Retina (tissue), 1 donor: ENCODE data around the gene CD81.
"Not testable (repeated sequence)": the region's sequence is repeated elsewhere in the genome, so short reads cannot be mapped to it uniquely, and the experiment has no call there.

Experiments used
- DNase-seq: peaks from one replicate; pipeline ENCODE4 v3.0.0-alpha.2; 2016

Gene CD81

DNA sequence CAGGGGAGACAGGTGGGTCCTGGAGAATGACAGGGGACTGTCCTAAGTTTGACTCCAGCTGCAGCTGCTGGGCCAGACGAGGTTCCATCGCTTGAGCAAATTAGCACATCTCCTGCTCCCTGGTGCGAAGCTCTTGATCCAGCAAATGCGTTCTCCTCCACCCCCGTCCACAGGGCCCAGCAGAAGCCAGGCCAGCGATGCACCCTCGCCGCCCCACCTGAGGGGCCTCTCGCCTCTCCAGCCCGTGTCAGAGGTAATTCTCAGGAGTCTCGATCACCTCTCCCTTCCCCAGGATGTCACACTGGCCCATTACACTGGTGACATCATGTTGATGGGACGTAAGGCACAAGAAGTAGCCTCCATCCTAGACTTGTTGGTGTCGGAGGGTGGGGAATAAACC is 19.5 kb upstream of the CD81 start:
- DNase-seq: not testable (repeated sequence)

DNA sequence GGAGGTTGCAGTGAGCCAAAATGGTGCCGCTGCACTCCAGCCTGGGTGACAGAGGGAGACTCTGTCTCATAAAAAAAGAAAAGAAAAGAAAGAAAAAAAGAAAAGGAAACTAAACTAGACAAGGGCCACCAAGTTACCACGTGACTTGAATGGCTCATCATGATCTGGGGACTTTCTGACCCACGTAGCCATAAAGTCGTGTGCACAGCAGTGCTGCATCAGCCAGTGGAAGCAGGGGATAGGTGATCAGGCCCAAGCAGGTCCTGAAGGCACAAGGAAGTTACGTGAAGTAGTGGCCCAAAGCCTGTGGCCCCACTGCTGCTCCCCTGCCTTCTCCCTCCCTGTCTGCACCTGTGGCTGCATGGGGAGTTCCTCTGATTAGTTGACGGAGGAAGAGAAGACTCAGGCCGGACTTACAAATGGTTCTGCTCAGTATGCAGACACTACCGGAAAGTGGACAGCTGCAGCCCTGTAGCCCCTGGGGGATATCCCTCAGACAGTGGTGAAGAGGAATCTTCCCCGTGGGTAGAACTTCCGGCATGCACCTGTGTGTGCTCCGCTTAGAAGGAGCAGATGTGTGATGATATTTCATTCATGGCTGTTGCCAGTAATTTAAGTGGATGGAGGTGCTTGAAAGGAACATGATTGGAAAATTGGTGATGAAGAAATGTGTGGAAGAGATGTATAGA is 18.2 kb upstream of the CD81 start:
- no peak for DNase-seq

DNA sequence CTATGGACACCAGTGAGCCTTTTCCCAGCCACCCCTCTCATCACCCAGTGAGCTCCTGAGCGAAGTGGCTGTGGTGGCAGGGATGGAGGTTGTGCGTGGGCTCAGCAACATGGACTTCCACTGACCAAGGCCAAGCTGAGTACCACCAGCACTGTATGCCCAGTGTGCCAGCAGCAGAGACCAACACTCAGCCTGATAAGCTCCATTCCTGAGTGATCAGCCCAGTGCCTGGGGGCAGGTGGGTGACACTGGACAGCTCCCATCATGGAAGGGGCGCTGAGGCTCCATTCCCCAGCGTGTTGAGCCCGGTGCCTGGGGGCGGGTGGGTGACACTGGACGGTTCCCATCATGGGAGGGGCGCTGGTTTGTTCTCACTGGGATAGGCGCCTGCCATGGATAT is 17.6 kb upstream of the CD81 start:
- no peak for DNase-seq

DNA sequence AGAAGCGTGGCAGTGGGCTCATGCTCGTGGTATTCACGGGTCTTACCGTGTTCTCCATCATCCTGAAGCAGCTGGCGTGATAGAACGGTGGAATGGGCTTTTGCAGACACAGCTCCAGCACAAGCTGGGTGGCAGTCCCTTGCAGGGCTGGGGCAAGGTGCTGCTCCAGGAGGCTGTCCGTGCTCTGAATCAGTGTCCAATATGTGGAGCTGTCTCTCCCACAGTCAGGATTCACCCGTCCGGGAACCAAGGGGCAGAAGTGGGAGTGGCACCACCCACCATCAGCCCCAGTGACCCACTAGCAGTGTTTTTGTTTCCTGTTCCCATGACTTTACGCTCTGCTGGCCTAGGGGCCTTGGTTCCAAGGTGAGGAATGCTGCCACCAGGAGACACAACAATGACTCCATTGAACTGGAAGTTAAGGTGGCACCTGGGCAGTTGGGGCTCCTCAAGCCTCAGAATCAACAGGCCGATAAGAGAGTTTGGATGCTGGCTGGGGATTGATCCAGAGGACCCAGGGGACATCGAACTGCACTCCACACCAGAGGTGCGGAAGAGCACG is 16.9 kb upstream of the CD81 start:
- DNase-seq: no peak

DNA sequence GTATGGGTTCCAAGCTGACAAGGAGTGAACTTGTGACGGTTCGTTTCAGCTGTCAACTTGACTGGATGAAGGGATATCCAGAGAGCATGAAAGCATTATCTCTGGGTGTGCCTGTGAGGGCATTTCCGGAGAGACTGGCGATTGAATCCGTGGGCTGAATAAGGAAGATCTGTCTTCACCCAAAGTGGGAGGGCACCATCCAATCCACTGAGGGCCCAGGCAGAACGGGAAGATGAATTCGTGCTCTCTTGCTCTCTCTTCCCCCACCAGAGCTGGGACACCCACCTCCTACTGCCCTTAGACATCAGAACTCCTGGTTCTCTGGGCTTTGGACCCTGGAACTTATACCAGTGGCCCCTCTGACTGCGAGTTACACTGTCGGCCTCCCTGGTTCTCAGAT is 15.5 kb upstream of the CD81 start:
- DNase-seq: no peak

DNA sequence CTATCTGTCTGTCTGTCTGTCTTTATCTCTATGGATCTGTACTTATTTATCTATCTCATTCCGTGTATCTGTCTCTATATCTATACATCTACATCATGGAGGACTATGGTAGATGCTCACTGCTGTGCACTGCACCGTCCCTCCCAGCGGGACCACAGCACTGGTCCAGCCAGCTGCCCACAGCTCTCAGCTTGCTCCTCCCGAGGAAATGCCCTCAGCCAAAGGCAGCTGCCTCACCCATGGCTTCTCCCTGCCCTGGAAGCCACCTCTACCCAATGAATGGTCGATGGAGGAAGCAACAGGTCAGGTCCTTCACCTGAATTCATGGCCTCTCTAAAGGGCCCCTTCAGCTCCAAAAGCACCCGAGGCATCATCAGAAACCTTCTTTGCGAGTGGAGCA is 14.7 kb upstream of the CD81 start:
- no peak for DNase-seq

DNA sequence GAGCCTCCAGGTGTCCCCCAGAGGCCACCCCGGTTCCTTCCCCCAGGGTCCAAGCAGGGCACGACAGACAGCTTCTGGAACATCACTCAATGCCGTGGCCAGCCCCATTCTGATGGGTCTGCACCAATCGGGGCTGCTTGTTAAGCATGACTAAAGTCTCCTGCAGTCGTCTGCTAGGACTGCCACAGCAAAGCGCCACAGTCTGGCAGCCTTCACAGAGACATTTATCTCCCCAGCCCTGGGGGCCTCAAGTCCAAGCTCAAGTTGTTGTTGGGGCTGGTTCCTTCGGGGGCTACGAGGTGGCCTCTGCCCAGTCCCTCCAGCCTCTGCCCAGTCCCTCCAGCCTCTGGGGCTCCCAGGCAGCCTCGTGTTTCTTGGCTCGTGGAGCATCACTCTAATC is 14.0 kb upstream of the CD81 start:
- DNase-seq: no peak

DNA sequence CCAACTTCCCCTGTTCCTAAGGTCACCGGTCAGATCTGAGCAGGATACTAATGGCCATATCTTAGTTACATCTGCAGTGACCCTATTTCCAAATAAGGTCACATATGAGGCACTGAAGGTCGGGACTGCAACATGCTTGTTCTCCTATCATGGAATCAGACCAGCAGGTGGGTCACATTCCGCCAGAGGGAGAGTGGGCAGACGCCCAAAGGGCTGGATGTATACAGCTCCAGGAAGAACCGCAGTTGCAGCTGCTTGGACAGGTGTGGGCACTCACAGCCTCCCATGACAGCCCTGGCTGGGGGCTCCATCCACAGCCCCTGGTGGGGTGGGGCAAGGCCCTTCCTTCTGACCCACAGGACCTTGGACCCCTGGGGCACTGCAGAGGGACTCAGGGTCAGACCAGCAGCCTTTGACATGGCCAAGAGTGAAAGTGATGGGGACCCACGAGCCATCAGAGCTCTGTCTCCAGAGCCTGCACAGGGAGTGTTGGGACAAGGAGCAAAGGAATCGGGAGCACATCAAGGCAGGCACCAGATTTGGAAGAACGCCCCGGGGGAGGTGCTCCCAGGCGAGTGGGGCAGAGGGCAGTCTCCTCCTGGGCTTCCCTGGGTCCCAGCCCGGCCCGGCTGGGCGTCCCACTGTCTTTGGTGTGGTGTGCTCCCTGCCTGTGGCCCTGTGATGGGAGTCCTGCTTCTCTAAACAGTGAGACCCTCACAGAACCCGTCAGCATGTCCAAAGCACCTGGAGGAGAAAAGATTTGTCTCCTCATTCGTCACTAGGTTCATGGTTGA is 13.3 kb upstream of the CD81 start:
- no peak for DNase-seq

DNA sequence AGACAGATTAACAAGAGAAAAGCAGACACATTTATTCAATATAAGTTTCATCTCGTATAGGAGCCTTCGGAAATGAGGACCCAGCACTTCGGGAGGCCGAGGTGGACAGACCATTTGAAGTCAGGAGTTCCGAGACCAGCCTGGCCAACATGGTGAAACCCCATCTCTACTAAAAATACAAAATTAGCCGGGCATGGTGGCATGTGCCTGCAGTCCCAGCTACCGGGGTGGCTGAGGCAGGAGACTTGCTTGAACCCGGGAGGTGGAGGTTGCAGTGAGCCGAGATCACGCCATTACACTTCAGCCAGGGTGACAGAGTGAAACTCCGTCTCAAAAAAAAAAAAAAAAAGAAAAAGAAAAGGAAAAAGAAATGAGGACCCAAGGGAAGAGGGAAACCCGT is 12.7 kb upstream of the CD81 start:
- not testable (repeated sequence) for DNase-seq

DNA sequence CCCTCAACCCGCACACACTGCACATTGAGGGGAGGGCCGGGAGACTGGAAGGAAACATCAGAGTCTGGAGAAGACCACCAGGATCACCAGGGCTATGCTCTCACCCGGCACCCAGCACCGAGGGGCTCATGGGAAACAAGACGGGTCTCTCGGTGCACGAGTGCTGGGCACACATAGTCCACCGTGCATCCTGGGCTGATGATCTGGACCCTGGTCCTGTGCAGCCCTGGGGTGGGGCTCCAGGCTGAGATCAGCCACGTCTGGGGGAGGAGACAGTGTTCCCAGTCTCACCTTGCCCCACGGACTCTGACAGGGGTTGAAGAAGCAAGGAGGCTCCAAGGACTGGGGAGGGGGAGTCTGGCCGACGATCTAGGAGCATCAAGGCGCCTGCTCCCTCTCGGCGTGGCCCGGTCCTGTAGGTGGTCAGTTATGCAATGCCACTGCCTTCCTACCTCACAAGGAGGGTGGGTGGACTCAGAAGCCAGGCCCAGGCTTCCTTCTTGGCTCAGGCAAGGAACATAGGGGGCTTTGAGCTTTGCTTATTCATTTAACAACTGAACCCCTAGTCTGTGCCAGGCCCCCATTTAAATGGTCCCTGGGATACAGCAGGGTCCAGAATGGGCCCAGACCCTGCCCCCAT is 11.4 kb upstream of the CD81 start:
- DNase-seq: no peak

DNA sequence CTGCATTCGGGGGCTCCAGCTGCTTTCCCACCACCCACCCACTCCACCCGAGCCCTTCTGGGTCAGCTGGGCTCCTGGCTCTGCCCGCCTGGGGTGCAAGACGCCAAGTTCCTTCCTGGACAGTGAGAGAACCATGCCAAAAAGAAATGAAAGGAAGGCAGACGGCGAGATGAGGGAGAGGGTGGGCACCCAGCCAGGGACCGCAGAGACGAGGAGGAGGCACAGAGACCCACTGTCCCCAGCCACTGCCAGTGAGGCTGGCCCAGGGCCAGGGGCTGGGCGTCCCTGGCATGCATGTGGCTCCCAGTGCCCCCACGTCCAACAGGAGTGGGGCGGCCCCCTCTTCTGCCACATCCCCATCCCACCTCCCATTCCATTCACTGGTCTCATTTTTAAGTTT is 10.8 kb upstream of the CD81 start:
- DNase-seq: no peak

DNA sequence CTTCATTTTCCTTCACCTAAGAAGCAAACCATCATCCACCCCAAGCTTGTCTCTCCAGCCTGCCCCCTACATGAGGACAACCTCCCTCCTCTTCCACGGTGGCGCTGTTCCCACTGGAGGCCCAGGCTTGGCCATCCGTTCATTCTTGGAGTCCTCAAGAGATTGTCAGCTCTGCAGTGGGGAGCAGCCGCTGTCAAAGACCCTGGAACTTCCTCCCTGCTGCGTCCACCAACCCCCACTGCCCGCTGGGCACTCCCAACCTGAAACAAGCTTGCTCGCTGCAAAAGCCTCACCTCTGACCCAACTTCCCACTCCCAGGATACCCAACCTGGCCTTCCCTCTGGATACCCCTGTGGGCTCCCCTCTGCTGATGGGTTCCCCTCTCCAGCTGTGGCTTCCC is 10.4 kb upstream of the CD81 start:
- DNase-seq: no peak

DNA sequence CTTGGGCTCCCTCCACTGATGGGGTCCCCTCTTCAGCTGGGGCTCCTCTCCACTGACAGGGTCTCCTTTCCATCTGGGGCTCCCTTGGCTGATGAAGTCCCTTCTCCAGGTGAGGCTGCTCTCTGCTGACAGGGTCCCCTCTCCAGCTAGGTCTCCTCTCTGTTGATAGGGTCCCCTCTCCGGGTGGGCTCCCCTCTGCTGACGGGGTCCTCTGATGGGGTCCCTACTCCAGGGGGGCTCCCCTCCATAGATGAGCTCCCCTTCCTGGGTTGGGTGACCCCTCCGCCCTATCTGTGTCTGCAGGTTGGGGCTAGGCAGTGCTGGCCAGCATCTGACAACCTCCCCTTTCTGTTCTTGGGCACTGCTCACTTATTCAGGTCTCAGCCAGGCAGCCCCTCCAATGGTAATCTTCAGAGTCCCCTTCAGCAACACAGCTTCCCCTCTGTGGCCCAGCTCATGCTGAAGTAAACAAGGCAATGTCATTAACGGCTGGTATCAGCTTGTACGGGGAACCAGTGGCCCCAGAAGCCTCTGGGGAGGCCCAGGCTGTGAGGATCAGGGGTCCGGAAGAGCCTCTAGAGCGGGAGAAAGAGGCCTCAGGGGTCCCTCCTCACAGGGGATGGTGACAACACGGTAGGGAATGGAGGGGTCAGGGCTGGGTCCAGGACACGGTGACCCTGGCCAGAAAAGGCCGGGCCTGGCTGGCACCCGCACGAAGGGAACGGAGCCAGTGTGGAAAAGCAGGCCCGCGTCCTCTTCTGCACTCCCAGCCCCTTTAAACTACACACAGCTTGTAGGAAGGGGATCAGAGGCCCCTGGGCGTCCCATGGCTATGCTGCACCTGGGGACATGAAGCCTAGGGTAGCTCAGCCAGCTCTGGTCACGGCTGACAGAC is 9.6 kb upstream of the CD81 start:
- DNase-seq: no peak

DNA sequence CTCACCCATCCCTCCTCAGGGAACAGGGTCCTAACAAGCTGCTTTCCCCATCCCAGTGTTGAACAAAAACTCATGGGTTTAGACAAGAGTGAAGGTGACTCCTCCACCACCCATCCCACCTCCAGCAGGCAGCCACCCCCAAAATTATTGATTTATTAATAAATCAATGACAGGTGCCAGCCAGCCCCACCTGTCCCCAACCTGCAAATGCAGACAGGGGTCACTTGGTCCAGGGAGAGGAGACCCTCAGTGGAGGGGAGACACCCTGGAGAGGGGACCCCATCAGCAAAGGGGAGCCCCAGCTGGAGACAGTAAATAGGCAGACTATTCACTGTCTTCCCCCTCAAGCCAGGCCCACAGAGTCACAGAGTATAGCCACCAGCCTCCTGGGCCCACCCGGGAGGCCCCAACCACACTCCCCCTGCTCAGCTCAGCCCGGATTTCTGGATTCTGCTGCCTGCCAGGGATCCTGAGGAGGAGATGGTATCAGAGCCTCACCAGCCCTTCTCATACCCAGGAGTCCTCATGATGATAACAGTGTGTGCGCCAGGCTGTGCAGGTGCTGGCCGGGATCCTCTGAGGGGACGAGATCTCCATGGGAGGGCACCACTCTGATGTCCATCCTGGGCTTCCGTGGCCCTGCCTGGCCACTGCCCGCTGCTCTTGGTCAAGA is 8.8 kb upstream of the CD81 start:
- DNase-seq: no peak

DNA sequence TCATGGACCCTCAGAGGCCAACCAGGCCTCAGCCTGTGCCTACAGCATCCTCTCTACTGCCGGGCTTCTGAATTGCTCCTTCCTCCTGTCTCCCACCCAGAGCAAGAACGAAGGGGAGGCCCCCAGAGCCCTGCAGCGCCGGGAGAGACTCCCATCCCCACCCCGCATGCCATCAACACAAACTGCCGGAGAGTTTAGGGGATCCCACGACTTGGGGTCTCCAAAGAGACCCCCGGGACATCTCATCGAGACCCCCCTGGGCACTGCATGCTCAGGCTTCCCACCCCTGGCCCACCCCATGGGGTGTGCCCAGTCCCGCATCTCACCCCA is 8.3 kb upstream of the CD81 start:
- DNase-seq: no peak

DNA sequence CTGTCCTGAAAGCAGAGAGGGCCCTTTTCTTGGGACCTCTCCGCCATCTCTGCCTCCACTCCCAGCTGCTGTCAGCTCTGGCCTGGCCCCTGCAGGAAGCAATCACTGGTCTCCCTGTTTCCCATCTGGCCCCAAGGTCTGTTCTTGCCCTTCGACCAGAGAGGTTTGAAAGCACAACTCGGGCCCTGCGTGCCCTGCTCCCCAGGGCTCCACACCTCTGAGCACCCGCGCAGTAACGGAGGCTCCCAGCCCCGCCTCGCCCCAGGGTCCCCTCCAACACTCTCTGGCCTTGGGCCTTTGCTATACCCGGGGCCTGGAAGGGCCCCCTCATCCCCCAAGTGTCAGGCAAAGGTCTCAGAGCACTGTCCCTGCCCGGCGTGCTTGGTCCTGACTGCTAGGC is 7.8 kb upstream of the CD81 start:
- DNase-seq: no peak

DNA sequence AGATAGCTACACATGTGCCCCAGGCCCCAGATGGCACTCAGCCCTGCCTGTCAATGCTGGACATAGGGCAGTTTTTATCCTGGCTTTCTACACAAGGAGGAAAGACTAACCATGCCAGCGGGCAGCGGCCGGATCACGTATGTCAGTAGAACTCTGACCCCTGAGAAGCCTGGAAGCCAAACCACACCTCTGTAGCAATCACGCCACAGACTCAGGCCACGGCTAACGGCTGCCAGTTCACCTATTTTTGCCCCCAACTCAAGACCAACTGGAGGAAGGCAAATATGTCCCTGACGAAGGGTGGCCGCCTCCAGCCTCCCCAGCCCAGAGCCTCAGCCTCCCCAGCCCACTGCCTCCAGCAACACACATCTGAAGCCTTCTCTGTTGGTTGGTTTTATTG is 7.2 kb upstream of the CD81 start:
- no peak for DNase-seq

DNA sequence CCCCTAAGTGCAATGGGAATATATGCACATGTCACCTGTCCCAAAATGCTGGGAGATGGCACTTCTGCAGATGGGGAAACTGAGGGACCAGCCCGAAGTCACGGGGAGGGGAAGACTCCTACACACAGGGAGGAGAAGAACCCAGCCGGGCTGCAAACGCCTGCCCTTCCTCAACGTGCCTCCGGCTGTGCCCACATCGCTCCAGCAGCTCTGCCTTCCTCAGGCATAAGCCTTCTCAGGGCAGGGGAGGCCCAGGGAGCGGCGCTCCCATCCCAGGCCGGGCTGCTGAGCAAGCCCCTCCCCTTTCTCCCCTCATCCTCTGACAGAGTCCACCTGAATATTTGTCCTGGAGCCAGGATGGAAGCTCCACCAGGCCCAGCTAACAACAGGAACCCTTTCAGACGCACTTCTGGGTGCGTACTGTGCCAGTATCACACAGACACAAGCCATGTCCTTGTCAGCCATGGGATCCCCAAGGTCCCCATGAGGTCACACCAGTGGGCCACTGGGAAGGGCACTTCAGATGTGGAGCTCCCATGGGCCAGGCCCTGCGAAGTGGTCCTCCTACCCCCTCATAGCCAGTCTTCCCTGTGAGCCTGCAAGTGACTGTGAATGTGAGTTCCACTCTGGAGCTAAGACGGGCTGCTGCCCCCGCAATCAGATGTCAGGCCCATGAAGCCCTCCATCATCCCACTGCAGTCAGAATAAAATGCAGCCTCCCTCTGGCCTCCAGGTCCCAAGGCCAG is 2.5 kb upstream of the CD81 start:
- no peak for DNase-seq

DNA sequence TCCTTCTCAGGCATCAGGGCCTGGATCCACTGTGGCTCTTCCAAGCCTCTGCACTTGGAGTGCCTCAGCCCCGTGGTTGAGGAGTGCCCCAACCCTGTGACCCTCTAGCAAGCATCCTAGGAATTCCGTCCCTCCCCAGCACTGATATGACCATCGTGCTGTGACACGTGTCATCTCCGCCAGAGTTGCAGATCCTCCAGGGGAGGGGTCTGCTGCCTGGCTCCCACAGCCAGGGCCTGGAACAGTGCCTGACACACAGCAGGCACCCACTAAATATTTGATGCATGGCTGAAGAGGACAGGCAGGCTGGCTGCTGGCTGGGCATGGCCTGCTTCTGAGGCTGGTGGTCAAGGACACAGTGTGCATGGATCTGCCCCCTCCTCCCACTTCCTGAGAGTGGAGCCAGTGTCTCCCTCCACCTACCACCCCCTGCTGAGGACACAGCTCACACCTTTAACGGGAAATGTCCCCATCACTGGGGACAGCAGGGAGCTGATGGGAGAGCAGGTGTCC is 1.7 kb upstream of the CD81 start:
- DNase-seq: no peak

DNA sequence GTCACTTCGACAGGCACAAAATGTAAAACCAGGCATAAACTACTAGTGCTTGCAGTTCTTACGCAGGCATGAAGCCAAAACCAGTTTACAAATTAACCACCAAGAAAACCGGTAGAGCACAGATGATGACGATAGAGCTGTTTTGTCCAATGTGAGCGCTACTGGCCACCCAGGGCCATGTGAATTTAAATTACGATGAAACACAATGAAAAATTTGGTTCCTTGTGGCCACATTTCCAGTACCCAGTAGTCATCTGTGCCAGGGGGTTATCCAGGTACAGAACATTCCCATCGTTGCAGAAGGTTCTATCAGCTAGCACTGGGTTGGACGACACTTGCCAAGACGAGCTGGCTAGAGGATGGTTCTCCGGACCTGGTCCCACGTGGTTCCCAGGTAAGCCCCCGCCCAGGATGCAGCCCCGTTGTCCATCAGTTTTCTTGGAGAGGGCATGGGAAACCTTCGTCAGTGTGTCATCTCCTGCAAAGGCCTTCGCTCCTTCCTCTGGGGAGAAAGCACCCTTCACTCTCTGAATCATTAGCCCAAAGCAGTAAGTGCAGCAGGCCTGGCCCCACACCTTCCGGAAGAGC is 1.1 kb upstream of the CD81 start:
- no peak for DNase-seq
